ENCODE measurements around the gene INSYN1. TPM values are rescaled to one million over a fixed set of nuclear protein-coding genes. Genes with fewer than 3 reads are reported as not detected.

The INSYN1 gene
- total RNA-seq, 1 experiment from 2014 or later: not detected

- DNase-seq (ENCODE audit: low spot score): no peak
Observed at GRCh38 chr15:73777741-73778140, 24.6 kb upstream of the INSYN1 start.

- no peak for DNase-seq (ENCODE audit: low spot score)
Observed at GRCh38 chr15:73773428-73773827, 20.3 kb upstream of the INSYN1 start.

DNA sequence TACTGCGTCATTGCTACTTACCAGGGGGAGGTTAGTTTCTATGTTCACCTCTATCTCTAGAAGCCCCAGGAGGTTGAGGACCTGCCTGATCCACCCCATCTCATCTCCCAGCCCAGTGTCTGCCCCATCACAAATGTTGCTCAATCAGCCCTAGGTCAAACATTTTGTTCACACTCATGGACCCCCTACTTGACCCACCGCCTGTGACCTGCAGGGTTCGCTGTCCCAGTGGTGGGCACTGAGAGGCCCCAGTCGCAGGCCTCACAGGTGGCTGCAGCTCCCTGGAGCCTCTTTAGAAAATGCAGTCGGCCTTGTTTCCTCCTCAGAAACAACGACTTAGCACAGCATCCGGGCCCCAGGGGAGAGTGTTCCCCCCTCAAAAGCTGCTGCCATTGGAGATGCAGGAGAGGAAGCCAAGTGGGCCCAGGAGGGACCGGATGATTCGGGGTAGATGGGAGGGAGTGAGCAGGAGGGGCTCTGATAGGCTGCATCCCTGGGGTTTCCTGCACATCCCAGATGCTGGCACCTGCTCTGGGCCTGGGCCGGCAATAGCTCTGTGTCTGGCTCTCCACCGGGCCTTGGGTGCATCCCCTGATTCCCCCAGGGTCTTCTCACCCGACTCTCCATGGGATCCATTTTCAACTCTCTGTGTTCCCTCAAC lies 18.4 kb upstream of the INSYN1 start:
- no peak for DNase-seq (ENCODE audit: low spot score)

DNA sequence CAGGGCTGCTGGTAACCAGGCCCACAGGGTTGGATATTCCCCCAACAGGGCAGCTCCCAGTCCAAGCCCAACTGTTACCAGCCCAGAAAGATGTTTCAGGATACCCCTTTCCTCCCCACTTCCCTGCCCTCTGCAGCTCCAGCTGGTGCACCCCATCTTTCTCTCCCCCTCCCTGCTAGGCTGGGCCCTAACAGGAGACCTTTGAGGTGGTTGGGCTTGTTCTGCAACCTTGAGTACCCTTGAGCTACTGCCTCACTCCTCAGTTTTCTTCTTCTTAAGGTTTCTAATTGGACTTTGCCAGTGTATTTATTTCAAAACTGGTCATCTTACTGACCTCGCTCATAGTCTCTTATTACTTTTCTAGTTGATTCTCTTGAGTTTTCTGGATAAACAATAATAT lies 16.9 kb upstream of the INSYN1 start:
- DNase-seq (ENCODE audit: low spot score): no peak

GRCh38 chr15:73767806-73768501 lies 14.8 kb upstream of the INSYN1 start:
- no peak for DNase-seq (ENCODE audit: low spot score)

GRCh38 chr15:73766598-73766997 lies 13.4 kb upstream of the INSYN1 start:
- DNase-seq (ENCODE audit: low spot score): no peak

- no peak for DNase-seq (ENCODE audit: low spot score)
Observed at GRCh38 chr15:73765778-73766177, 12.6 kb upstream of the INSYN1 start.

- DNase-seq (ENCODE audit: low spot score): no peak
Observed at GRCh38 chr15:73763931-73764330, 10.8 kb upstream of the INSYN1 start.

- DNase-seq (ENCODE audit: low spot score): no peak
Observed at GRCh38 chr15:73760330-73761329, 7.5 kb upstream of the INSYN1 start.

- DNase-seq (ENCODE audit: low spot score): no peak
Observed at GRCh38 chr15:73758461-73758860, 5.3 kb upstream of the INSYN1 start.

DNA sequence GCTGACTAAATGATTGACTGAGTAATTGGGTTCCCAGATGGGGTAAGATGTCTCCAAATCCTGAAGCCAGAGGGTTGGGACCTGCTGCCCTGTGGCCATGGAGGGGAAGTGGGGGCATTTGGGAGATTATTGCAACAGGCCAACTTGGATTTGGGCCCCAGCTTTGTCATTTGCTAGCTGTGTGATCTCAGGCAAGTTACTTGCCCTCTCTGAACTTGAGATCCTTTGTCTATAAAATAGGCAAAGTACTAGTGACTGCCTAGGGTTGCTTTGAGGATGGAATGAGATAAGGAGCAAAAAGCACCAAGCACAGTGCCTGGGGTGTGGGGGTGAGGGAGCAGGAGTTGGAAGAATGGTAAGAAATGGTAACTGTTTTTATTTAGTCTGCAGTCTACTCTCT lies 4.4 kb upstream of the INSYN1 start:
- DNase-seq (ENCODE audit: low spot score): no peak

GRCh38 chr15:73756947-73757513 lies 3.9 kb upstream of the INSYN1 start:
- no peak for DNase-seq (ENCODE audit: low spot score)

DNA sequence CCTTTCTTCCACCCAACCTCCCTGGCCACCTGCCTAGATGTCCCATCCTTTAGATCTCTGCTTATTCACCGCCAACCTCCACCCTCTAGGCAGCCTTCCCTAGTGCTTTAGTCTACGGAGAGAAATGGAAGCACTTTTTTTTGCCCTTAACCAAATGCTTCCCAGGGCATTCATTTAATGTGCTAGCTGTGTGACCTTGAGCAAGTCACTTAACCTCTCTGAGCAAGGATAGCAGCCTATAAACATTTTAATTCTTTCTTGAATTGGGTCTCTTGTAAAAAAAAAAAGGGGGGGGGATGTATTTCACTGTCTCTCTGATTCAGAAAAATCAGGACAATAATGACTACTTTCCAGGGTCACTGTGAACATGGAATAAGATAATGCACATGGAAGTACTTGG lies 3.2 kb upstream of the INSYN1 start:
- DNase-seq (ENCODE audit: low spot score): no peak

- no peak for DNase-seq (ENCODE audit: low spot score)
Observed at GRCh38 chr15:73755946-73756345, 2.8 kb upstream of the INSYN1 start.

DNA sequence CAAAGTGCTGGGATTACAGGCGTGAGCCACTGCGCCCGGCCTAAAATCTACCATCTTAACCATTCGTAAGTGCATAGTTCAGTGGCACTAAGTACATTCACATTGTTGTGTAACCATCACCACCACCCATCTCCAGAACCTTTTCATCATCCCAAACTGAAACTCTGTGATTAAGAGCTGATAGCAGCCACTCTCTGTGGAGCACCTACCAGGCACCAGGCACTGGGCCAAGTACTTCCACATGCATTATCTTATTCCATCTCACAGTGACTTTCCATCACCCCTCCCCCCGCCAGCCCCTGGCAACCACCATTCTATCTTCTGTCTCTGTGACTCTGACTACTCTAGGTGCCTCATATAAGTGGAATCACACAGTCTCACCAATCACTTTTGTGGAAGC lies 2.3 kb upstream of the INSYN1 start:
- no peak for DNase-seq (ENCODE audit: low spot score)

- no peak for DNase-seq (ENCODE audit: low spot score)
Observed at GRCh38 chr15:73754461-73754860, 1.3 kb upstream of the INSYN1 start.

DNA sequence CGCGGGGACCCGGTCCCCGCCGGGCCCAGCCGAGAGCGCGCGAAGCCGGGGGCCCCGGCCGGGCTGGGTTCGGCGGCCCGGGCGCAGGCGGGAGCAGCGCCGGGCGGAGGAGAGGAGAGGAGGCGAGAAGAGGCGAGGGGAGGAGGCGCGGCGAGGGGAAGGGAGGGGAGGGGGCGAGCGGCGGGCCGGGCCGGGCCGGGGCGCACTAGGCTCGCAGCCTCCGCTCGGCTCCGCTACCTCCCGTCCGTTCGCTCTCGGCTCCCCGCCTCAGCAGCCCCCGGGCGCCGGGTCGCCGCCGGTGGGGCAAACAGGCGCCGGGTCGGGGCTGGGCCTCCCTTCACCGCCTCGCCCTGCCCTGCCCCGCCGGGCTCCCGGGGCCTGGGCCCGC lies 351 bp downstream of the INSYN1 start:
- DNase-seq (ENCODE audit: low spot score): no peak

- no peak for DNase-seq (ENCODE audit: low spot score)
Observed at GRCh38 chr15:73751899-73752805, 999 bp downstream of the INSYN1 start.

DNA sequence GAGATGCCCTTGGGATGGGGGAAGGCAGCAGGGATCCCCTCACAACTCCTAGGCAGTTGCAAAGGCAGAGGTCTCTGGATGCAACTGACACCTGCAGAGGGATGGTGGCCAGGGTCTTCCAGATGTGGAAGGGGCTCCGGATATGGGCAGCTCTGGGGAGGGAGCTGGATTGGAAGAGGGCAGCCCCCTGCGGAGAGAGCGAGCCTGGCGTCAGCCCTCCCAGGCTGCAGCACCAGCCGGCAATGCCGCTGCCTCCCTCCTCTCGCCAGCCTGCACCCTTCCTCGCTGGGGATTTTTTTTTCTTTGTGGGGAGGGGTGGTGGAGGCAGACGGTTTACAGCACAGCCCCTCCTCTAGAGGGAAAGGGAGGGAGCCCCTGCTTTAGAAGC lies 1.6 kb downstream of the INSYN1 start:
- DNase-seq (ENCODE audit: low spot score): no peak

DNA sequence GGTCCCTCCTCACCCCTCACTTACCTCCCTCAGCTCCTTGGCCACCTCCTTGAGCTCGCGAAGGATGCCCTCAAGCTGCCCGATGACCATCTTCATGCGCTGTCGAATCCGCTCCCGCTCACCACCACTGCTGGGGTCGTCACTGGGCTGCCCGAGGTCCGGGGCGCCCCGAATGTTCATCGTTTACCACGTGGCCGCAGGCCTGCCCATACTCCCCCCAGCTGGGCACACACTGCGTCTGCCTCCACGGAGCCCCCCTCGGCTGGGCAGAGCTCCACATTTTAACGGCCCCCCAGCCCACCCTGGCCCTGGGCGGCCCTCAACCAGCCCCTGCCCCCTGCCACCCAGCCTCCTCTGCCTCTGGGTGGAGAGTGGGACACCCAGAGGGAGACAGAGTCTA lies 2.2 kb downstream of the INSYN1 start:
- DNase-seq (ENCODE audit: low spot score): no peak

DNA sequence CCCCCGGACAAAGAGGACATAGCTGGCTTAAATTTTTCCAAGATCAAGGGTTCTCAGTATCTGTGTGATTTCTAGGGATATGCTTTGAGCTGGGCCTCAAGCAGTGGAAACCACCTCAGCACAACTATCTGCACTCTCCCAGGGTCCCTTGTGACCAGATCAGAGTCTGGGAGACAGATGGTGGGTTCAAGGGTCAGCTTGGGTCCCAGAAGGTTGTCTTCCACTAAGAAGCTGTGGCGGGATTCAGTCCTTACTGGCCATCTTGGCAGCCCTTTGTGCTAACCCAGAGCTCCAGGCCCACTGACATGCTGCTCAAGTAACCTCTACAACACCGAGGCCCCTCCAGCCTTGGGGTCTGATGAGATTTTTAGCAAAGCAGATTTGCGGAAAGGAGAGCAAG lies 2.7 kb downstream of the INSYN1 start:
- no peak for DNase-seq (ENCODE audit: low spot score)

Data from HT-29 (cell line).